Measurements from ENCODE around the gene FPR2.
"Not testable (repeated sequence)": the region's sequence is repeated elsewhere in the genome, so short reads cannot be mapped to it uniquely, and the experiment has no call there.

Gene FPR2

GRCh38 chr19:51804789-51805188 is 43.8 kb downstream of the FPR2 start:
- not testable (repeated sequence) for DNase-seq (ENCODE audit: low read depth in 3 of 3, low spot score in 1 of 3)

- not testable (repeated sequence) for DNase-seq (ENCODE audit: low read depth in 3 of 3, low spot score in 1 of 3)
Observed at GRCh38 chr19:51805396-51805795, 44.4 kb downstream of the FPR2 start.

GRCh38 chr19:51806571-51806970 is 45.6 kb downstream of the FPR2 start:
- DNase-seq (ENCODE audit: low read depth in 3 of 3, low spot score in 1 of 3): not testable (repeated sequence)

- DNase-seq (ENCODE audit: low read depth in 3 of 3, low spot score in 1 of 3): no peak
Observed at GRCh38 chr19:51807111-51807701, 46.2 kb downstream of the FPR2 start.

- DNase-seq (ENCODE audit: low read depth in 3 of 3, low spot score in 1 of 3): no peak
Observed at GRCh38 chr19:51807925-51808324, 46.9 kb downstream of the FPR2 start.

- DNase-seq (ENCODE audit: low read depth in 3 of 3, low spot score in 1 of 3): no peak
Observed at GRCh38 chr19:51808333-51808986, 47.5 kb downstream of the FPR2 start.

- no peak for DNase-seq (ENCODE audit: low read depth in 3 of 3, low spot score in 1 of 3)
Observed at GRCh38 chr19:51809787-51810186, 48.8 kb downstream of the FPR2 start.

- no peak for DNase-seq (ENCODE audit: low read depth in 3 of 3, low spot score in 1 of 3)
Observed at GRCh38 chr19:51810223-51810622, 49.2 kb downstream of the FPR2 start.

GRCh38 chr19:51811344-51811743 is 50.4 kb downstream of the FPR2 start:
- no peak for DNase-seq (ENCODE audit: low read depth in 3 of 3, low spot score in 1 of 3)

- DNase-seq (ENCODE audit: low read depth in 3 of 3, low spot score in 1 of 3): no peak
Observed at GRCh38 chr19:51815043-51815442, 54.1 kb downstream of the FPR2 start.

- DNase-seq (ENCODE audit: low read depth in 3 of 3, low spot score in 1 of 3): no peak
Observed at GRCh38 chr19:51816711-51817110, 55.7 kb downstream of the FPR2 start.

GRCh38 chr19:51820011-51820410 is 59.0 kb downstream of the FPR2 start:
- DNase-seq (ENCODE audit: low read depth in 3 of 3, low spot score in 1 of 3): no peak
